Activated CD4-positive, alpha-beta T cell treated with anti-CD3 and anti-CD28 coated beads, Interleukin-2, amount 50 U/mL, for 24 hours (primary cell): ENCODE results near the gene DSCAML1.
A peak's percentile ranks its signal among the peaks of the same experiment; 100 is the strongest.

Experiments used
- DNase-seq, 2 donors: peaks; one replicate each; pipeline ENCODE4 v3.0.0-alpha.2; 2020; ENCODE audit warnings: low read depth in 1 of 2, low spot score in 1 of 2

The DSCAML1 gene

DNA sequence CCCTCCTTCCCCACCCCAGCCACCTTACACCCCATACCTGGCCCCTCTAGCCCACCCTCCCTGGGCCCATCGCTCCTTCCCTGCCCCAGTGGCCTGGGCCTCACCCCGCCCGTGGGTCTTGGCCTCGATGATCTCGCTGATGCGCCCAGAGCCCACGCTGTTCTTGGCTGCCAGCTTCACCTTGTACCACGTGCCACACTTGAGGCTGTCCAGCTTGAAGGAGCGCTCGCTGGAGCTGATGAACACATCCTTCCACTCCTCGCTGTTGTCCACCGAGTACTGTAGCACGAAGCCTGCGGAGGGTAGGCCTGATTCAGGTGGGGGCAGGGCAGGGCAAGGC lies 359.3 kb downstream of the DSCAML1 start:
- no peak for DNase-seq

DNA sequence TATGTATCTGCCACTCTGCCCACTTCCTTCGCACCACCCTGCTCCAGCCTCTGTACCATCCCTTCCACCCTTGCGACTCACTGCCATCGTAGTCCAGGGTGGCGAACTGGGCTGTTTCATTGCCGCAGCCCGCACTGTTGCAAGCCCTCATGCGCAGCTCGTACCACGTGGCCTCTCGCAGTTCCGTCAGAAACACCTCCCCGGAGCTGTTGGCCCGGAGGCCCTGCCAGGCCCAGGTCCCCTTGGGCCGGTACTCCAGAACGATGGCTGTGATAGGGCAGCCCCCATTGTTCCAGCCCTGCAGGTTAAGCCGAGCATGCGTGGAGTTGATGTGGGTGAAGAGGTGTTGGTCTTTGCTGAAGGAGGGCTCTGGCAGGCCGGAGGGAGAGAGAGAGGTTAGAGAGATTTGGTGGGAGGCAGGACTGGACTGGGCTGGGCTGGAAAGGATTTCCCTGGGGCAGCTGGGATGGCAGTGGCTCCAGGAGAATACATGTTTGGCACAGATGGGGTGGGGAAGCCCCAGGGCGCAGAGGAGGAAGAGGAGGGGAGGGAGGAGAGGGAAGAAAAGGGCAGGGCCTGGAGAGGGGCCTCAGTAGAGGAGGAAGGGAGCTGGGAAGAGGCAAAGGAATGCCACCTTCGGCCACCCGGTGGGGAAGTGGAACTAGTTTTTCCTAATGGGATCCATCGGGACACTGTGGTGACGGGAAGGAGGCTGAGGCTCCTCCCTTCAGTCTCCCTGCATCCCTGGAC lies 359.8 kb downstream of the DSCAML1 start:
- DNase-seq: no peak

DNA sequence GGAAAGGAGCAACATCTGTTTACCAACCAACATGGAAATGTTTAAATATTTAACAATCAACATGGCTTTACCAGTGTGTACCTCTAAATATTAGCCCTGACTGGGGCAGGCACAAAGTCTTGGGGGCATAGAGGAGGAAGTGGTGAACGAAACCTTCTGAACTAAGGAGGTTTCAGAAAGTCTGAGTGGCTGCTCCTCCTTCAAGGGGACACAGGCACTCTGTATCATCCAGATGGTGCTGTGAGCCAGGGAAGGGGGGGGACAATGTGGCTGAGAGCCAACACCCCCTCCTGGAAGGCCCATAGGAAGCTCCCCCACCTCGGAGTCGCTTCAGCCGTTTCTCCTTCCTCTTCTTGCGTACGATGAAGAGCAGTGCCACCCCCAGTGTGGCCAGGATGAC lies 361.7 kb downstream of the DSCAML1 start:
- no peak for DNase-seq

DNA sequence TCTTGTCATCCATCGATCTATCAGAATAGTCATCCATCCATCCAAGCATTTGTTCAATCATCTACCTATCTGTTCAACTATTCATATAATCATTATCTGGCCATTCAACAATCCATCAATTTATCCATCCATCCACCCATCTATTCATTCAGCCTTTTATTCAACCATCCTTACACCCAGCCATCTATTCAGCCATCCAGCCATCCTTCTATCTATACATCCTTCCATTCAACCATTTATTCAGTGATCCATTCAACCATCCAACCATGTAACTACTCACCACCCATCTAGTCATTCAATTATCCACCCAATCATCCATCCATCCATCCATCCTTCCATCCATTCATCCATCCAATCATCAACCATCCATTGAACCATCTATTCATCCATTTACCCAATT lies 362.5 kb downstream of the DSCAML1 start:
- no peak for DNase-seq

DNA sequence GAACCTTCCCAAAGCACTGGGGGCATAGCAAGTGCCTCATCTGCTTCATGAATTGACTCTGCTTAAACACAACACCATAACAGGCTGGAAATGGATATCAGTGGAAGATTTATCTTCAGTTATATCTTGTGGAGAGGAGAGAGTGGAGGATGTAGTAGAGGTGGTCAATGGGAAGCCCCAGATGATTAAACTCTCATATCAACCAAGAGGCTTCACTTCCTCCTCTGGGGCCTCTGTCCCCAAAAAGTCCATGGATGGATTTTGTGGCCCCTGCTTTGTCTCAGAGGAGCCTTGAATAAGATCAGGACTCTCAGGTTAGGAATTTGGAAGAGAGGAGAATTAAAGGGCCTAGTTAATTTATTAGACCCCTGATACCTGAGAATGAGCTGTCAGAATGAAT lies 363.3 kb downstream of the DSCAML1 start:
- DNase-seq: no peak

DNA sequence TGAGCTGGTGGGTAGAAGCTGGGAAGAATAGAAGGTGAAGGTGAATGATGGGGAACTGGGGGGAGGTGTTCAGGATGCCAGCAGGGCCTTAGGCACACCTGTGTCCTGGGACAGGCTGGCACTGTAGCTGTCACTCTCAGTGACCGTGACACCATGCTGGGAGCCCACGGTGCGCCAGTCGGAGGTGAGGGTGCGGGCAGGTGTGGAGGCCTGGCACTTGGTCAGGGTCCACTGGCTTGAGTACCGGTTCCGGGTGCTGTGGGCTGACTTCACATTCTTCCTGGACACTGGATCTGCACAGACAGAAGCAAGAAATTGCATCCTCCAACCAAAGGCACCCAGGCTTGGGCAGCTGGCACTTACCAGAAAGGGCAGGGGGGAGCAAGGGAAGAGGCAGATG lies 365.6 kb downstream of the DSCAML1 start:
- DNase-seq: no peak

DNA sequence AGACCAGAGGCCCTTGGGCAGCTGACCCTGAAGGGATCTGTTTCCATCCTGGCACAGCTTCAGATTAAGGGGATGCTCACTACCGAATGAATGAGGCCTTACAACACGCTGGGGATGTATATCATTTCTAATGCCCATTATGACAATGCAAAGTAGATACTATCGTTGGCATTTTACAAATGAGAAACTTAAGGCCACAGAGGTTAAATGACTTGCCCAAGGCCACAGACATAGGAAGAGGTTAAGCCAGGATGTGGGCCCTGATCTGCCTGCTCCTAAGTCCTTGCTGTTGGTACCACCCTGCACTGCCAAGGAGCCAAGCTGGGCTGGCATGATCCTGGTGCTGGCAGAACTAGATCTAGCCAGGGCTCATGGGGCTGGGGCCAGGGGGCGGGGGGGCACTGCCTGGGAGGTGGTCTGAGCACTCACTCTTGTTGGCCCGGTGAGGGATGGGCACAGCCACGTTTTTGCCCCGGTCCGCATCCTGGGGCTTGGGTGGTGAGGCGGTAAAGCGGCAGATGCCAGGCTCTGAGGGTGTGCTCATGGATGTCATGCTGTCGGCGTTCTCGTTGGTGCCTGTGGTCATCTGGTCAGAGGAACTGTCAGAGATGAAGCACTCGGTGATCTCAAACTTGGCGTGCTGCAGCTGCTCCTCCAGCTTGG lies 366.6 kb downstream of the DSCAML1 start:
- no peak for DNase-seq

DNA sequence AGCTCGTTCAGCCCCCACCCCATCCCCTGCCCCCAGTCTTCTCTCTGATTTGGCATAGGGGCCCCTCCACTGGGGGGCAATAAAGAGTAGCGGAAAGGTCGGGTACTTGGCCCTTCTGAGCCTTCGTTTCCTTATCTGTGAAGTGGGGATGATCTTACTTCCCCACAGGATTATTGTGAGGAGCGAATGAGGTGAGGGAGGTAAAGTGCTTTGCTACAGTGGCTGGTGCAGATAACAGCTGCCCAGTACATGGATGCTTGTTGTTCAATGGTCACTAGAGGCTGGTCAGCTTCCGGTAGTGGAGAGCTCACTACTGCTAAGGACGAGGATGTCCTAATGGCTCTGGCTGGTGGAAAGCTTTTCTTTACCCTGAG lies 368.2 kb downstream of the DSCAML1 start:
- no peak for DNase-seq

DNA sequence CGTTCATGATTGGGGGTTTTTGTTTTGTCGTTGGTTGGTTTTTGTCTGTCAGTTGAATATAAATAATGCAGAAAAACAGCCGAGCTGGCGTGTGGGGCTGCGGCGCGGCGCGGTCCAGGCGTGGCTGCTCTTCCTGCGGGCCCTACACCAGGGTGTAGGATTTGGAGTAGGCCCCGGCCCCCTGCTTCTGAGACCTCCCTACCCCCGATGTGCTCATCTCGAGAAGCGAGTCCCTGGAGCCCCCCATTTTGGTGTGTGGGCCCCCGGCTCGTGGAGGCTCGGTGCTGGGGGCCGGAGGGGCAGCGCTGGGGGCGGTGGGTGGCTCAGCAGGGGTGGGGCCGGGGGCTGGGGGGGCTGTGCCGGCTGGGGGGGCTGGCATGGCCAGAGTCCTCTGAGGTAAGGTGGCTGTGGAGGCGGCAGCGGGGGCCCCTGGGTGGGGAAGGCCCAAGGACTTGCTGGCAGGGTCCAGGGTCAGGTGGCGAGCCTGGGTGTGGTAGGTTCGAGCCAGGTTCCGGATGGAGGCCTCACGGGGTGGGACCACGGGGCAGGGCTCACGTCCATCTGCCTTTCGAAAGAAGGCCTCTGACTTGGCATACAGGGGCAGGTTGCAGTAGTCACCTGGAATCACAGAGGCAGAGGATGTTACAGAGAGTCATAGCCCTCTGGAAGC lies 368.7 kb downstream of the DSCAML1 start:
- no peak for DNase-seq

DNA sequence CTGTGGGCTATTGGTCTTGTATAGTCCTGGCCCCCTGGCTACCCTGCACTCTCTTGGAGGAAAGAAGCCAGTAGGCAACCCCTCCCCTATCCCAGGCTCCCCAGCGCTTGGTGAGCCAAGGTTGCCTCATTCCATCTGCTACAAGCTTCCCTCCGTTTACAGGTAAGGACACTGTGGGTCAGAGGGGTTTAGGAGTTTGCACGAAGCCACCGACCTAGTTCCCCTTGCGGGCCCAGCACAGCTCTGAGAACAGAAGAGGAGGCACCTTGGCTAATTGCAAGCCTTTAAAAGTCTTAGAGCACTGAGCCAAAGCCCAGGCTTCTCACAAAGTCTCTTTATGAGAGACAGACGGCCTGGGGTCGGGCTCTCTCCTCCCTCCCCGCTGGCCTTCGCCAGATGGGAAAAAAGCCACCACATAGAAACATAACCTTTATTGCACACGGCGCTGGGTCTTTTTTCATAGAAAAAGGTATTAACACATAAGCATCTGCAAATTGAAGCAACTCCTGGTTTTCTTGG lies 369.6 kb downstream of the DSCAML1 start:
- no peak for DNase-seq

DNA sequence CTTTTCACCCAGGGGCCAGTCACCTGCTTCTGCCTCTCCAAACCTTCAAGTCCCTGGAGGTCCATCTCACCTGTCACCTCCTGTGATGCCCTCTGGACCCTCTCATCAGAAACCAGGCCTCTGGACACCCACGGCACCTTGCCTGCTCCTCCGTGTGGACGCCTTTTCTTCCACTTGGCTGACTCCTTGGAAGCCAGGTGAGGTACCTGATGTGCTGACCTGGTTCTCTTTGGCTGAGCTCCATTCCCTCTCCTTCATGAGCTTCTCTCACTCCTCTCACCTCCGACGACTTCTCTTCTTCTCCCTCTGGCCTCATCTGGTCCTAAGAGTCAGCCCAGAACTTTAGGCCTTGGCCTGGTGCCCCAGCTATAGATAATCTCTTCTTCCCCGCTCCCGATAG lies 370.1 kb downstream of the DSCAML1 start:
- no peak for DNase-seq

DNA sequence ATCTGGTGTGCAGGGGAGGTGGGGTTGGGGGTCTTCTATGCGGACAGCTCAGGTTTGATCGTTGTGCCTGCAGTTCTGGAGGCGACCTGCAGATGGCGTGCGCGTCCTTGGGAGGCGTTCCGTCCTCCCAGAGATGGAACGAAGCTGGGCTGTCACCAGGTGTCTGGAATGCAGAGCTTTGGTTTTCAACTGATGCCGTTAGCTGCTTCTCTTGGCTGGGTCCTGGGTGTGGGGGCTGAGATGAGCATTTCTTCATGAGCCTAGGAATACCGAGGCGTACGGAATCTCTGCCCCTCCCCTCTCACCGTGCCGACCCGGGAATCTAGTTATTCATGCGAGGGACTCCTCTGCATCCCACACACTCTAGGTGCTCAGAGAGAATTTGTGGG lies 370.7 kb downstream of the DSCAML1 start:
- peak; percentile 43 to 56 for DNase-seq

DNA sequence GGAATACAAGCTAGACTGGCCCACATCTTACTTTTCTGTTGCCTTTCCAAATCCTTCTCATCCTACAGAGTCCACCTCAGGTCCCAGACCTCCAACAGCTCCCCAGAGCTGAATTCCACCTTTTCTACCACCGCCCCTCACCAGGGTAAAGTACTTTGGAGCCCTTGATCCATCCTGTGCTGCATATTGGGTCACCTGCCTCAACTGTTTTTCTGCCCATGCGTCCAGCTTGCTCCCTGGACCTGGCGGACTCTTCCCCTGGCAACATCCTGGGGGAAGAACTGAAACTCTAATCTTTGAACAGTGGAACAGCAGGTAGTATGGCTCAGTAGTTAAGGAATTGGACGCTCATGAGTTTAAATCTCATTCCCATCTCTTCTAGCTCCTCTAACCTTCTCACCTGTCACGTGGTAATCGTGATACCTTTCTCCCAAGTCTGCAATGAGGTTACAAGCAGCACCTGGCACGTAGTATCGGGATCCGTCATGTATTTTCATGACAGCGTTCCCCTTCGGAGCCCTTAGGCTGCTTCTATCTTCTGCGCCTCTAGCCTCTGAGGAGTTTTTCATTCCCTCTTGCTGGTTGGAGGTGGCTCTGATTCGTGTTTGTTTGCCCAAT lies 371.2 kb downstream of the DSCAML1 start:
- no peak for DNase-seq

DNA sequence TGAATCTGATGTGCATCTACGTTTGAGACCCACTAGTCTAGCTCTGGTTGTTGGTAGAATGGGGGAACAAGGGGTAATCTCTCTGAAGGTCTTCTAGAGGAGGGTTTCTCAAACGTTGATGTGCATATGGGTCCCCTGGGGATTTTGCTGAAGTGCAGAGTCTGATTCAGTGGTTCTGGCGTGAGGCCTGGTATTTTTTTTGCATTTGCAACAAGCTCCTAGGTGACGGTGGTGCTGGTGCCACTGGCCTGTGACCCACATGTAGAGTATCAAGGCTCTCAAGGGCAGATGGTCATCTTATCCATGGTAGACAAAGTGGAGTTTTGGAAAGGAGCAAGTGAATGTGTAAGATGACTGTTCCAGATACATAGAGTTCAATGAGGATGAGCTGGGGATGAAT lies 372.2 kb downstream of the DSCAML1 start:
- no peak for DNase-seq

DNA sequence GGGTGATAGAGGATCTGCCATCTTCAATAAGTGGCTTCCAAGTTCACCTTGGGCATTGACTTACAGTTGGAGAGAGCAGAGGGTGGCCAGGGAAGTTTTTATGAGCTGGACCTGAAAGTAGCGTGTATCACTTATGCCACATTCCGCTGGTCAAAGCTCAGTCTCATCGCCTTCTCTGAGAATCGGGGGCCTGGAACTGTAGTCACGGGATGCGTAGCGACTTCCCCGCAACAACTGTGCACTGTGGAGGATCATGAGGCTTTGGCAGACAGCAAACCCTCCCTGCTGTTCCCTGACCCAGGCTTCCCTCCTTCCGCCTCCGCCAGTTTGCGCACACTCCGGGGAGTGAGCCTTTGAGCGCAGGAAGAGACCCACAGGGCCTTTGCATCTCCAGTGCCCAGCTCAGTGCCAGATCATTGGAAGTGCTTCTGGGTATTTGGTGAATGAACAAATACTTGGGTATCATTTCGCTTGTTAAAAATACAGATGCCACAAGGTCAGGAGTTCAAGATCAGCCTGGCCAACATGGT lies 373.9 kb downstream of the DSCAML1 start:
- DNase-seq: no peak

DNA sequence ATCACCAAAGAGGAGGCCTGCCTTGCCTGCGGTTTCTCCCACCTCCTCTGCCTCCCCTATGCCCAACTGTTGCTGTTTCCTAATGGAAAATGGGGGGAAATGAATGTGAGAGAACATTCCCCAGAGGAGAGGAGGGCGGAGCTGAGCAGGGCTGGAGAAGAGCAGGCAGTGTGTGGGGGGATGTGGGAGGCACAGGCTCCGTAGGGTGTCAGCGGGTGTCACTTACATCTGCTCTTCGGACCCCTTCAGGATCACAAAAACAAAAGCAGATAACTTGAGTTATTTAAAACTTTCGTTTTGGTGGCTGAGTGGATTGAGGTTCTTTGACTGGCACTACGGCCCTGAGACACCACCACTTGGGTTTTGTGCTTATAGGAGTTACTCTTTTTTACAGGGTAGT lies 375.5 kb downstream of the DSCAML1 start:
- DNase-seq: no peak

DNA sequence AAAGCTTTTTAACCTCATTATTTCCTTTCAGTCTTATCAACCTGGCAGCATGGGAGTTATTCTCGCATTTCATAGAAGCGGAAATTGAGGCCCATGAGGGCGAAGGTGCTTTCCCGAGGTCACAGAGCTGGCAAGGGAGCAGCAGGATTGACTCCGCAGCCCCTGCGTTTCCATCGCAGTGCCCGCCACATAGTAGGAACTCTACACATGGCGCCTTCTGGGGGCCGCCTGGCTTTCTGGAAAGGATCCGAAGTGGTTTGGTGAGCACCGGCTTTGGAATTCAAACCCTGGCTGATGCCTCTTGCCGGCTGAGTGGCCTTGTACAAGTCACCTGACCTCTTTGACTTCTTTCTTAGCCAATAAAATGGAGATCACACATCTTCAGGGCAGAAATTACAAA lies 376.0 kb downstream of the DSCAML1 start:
- DNase-seq: no peak

DNA sequence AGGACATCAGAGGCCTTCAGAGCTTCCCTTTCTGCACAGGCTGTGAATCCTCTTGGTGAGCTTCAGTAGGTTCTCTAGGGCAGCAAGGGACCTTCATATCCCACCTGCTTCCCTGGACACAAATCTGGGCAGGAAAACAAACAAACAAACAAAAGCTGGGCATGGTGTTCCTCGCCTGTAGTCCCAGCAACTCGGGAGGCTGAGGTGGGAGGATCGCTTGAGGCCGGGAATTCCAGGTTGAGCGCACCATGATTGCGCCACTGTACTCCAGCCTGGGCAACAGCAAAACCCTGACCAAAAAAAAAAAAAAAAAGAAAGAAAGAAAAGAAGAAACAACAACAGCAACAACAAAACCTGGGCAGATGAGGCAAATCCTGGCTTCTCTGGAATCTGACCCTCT lies 376.4 kb downstream of the DSCAML1 start:
- no peak for DNase-seq

DNA sequence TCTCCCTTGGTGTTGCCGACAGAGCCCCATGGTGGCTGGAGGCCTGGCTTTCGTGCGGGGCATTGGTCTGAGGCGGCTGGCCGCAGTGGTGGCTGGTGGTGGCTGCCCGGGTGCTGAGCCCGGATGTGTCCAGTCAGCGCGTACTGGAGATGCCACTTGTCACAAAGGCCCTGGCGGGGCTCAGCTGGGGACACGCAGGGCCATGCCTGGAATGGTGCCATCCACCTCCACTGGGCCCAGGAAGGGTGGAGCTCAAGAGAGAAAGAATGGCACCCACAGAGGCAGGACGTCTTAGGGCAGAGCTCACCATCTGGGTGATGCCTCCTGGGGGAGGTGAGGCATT lies 376.9 kb downstream of the DSCAML1 start:
- DNase-seq: no peak

DNA sequence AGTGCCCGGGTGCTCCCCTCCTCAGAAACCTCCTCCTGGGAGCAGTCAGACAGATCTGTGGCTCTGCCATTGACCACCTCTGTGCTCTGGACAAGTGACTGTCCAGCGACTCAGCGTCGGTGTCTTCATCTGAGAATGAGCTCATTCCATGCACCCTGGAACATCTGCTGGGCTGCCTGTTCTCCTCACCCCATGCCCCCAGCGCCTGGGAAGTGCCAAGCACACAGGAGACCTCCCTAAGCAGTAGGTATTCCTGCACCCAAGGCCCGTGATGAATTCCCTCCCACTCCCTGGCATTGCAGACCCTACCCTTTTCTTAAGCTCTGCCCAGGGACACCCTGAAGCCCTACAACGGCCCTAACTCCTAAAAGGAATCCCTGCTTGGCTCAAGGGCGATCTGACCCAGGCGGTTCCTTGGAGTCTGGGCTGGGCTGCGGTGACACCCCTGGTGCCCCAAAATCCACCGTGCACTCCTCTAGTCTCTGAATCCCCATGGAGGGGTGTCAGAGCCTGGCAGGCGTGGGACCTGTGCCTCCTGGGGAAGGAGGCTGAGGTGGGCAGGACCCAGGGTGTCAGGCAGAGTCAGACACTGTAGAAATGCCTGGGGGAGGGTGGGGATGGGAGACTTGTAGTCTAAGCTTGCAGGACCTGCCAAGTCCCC lies 377.4 kb downstream of the DSCAML1 start:
- DNase-seq: no peak

DNA sequence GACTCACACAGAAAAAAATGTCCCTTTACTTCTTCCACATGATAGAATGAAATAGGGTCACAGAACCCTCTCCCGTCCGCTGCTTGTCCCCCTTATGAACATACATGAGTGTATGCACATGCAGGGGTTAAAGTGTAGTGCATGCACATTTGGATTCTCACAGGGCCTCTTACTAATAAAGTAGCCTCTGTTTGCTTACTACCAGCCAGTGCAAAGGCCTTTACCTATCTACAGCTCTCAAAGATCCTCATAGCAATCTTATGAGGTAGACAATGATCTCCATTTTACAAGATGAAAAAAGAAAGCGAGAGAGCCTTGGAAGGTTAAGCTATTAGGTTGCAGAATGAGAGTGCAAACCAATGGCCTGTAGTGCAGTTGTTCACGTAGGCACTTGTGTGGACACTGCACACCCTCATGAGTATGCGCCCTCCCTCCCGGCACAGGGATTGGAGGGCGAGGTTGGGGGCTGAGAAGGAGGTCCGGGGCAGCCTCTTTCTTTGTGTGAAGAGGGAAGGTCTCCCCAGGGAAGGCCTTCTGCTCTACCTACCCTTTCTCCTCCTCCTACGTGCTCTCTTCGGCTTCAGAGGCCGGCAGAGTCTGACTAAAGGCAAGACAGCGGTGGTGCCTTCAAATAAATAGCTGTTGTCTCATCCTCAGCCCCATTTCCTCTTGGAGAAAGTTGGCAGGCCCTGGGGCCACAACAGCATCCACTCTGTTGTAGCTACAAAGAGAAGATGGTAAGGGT lies 378.1 kb downstream of the DSCAML1 start:
- DNase-seq: no peak
